NCI-H1105 treated with DMSO at 0.1 percent for 48 hours (cell line): ENCODE results near the gene ATP1A2.

Experiments used
- DNase-seq: peaks from one replicate; lab custom pipeline; 2025; lab: John Stamatoyannopoulos, UW

ATP1A2 gene

GRCh38 chr1:160115545-160116282 lies at the start of gene ATP1A2:
ATP1A2 (plus strand) TSS chr1:160115759; CDS start chr1:160115862, 103 bp downstream.
- DNase-seq = no peak

- DNase-seq = no peak
Measured at GRCh38 chr1:160066829-160067745, 48.5 kb upstream of the ATP1A2 start.

- no peak for DNase-seq
Measured at GRCh38 chr1:160068225-160068624, 47.3 kb upstream of the ATP1A2 start.

- DNase-seq = no peak
Measured at GRCh38 chr1:160069460-160070231, 45.9 kb upstream of the ATP1A2 start, which contains the start of gene KCNJ10. KCNJ10 (minus strand) TSS chr1:160070160; CDS start chr1:160042532, 27,628 bp downstream.

GRCh38 chr1:160070243-160071163 lies 45.1 kb upstream of the ATP1A2 start:
- DNase-seq = peak; percentile 71

- no peak for DNase-seq
Measured at GRCh38 chr1:160071289-160071688, 44.3 kb upstream of the ATP1A2 start.

- DNase-seq = no peak
Measured at GRCh38 chr1:160074865-160075264, 40.7 kb upstream of the ATP1A2 start.

- no peak for DNase-seq
Measured at GRCh38 chr1:160075836-160076235, 39.7 kb upstream of the ATP1A2 start.

GRCh38 chr1:160076295-160076694 lies 39.3 kb upstream of the ATP1A2 start:
- no peak for DNase-seq

GRCh38 chr1:160077486-160077885 lies 38.1 kb upstream of the ATP1A2 start:
- no peak for DNase-seq

GRCh38 chr1:160078512-160079195 lies 36.9 kb upstream of the ATP1A2 start:
- peak; percentile 17 for DNase-seq

GRCh38 chr1:160079448-160079847 lies 36.1 kb upstream of the ATP1A2 start:
- DNase-seq = no peak

GRCh38 chr1:160080381-160081100 lies 35.0 kb upstream of the ATP1A2 start:
- DNase-seq = no peak

- DNase-seq = peak; percentile 30
Measured at GRCh38 chr1:160081261-160081936, 34.2 kb upstream of the ATP1A2 start, which contains the start of gene KCNJ9. KCNJ9 (plus strand) TSS chr1:160081538; CDS start chr1:160084031, 2,493 bp downstream.

GRCh38 chr1:160082487-160082886 lies 33.1 kb upstream of the ATP1A2 start:
- DNase-seq = no peak

GRCh38 chr1:160082926-160083325 lies 32.6 kb upstream of the ATP1A2 start:
- no peak for DNase-seq

GRCh38 chr1:160083968-160084770 lies 31.4 kb upstream of the ATP1A2 start:
- DNase-seq = peak; percentile 88

GRCh38 chr1:160084771-160085321 lies 30.7 kb upstream of the ATP1A2 start:
- no peak for DNase-seq
